Central memory CD8-positive, alpha-beta T cell (primary cell): ENCODE results near the gene CDKAL1.
"Not testable (repeated sequence)": the region's sequence is repeated elsewhere in the genome, so short reads cannot be mapped to it uniquely, and the experiment has no call there.

ENCODE experiments used
- ATAC-seq: fragments of 150-1000 bp; cut with Tn5 transposase; replicated peaks from 2 replicates; pipeline ENCODE4 v1.10.0; 2022; ENCODE audit warnings: mild to moderate bottlenecking, moderate FRiP score, moderate number of reproducible peaks; ENCODE audit not compliant: poor library complexity, severe bottlenecking; ENCODE audit errors: extremely low read depth
- DNase-seq, 2 donors: peaks; one replicate each; pipeline ENCODE4 v3.0.0; 2021; ENCODE audit warnings: low spot score in 2 of 2
- H3K27ac Mint-ChIP-seq: one replicate; pipeline ENCODE4 v1.8.0; 2022; ENCODE audit warnings: low read depth, mild to moderate bottlenecking, moderate library complexity, mixed read lengths
- H3K27me3 Mint-ChIP-seq: one replicate; pipeline ENCODE4 v1.8.0; 2022; ENCODE audit warnings: mixed read lengths
- H3K36me3 Mint-ChIP-seq: one replicate; pipeline ENCODE4 v1.8.0; 2022; ENCODE audit warnings: mild to moderate bottlenecking, moderate library complexity, mixed read lengths; ENCODE audit not compliant: insufficient read depth
- H3K4me1 Mint-ChIP-seq: one replicate; pipeline ENCODE4 v1.8.0; 2022; ENCODE audit warnings: mixed read lengths
- H3K4me3 Mint-ChIP-seq: one replicate; pipeline ENCODE4 v1.8.0; 2022; ENCODE audit warnings: mild to moderate bottlenecking, moderate library complexity, mixed read lengths
- H3K9me3 Mint-ChIP-seq: one replicate; pipeline ENCODE4 v1.8.0; 2022; ENCODE audit warnings: mixed read lengths

CDKAL1 gene

GRCh38 chr6:20740088-20740487 lies 205.8 kb downstream of the CDKAL1 start:
- ATAC-seq, result no peak
- no peaks in the 10 kb centered on the region for H3K27me3 Mint-ChIP-seq
- DNase-seq, result no peak
- no peaks in the 10 kb centered on the region for H3K9me3 Mint-ChIP-seq
- H3K36me3 Mint-ChIP-seq, result peaks cover 16% of the 10 kb centered on the region
- H3K4me3 Mint-ChIP-seq, result no peak overlapping the region
- peaks cover 6% of the 10 kb centered on the region for H3K4me1 Mint-ChIP-seq
- H3K27ac Mint-ChIP-seq, result no peak overlapping the region

DNA sequence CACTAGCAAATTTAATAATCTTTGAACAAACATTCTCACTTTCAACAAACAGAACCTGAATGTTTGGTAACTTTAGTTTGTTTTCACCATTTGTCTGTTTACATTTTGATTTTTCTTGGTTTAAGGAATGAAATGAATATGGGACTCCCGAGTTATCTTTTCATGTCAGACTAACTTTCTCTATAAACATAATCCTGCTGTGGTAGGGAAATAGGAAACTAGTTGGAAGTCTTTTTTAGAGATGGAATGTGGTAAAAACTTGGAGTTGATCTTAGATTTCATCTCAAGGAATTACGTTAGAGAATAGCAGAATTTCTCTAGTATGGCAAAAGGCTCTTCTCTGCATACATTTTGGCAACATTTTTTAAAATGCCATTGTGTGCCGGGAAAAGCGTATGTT lies 206.5 kb downstream of the CDKAL1 start:
- ATAC-seq, result no peak
- H3K27me3 Mint-ChIP-seq, result no peaks in the 10 kb centered on the region
- no peak overlapping the region for H3K4me3 Mint-ChIP-seq
- H3K36me3 Mint-ChIP-seq, result peaks cover 16% of the 10 kb centered on the region
- no peak for DNase-seq
- no peak overlapping the region for H3K27ac Mint-ChIP-seq
- H3K4me1 Mint-ChIP-seq, result peaks cover 6% of the 10 kb centered on the region
- H3K9me3 Mint-ChIP-seq, result no peaks in the 10 kb centered on the region

- no peaks in the 10 kb centered on the region for H3K27me3 Mint-ChIP-seq
- H3K4me3 Mint-ChIP-seq, result no peak overlapping the region
- H3K4me1 Mint-ChIP-seq, result peaks cover 12% of the 10 kb centered on the region
- no peak overlapping the region for H3K27ac Mint-ChIP-seq
- peaks cover 16% of the 10 kb centered on the region for H3K36me3 Mint-ChIP-seq
- ATAC-seq (no peak), DNase-seq (no peak)
- H3K9me3 Mint-ChIP-seq, result no peaks in the 10 kb centered on the region
Observed at GRCh38 chr6:20741490-20741889, 207.2 kb downstream of the CDKAL1 start.

- no peak for ATAC-seq
- no peaks in the 10 kb centered on the region for H3K27me3 Mint-ChIP-seq
- no peak overlapping the region for H3K4me3 Mint-ChIP-seq
- DNase-seq, result no peak
- no peaks in the 10 kb centered on the region for H3K9me3 Mint-ChIP-seq
- peaks cover 19% of the 10 kb centered on the region for H3K36me3 Mint-ChIP-seq
- H3K27ac Mint-ChIP-seq, result no peak overlapping the region
- peaks cover 20% of the 10 kb centered on the region for H3K4me1 Mint-ChIP-seq
Observed at GRCh38 chr6:20744911-20745557, 210.8 kb downstream of the CDKAL1 start.

- Mint-ChIP-seq H3K36me3 (peaks cover 15% of the 10 kb centered on the region), H3K4me1 (peaks cover 21% of the 10 kb centered on the region), H3K9me3 (no peaks in the 10 kb centered on the region), H3K27me3 (no peaks in the 10 kb centered on the region), H3K27ac (no peak overlapping the region), H3K4me3 (no peak overlapping the region)
- no peak for ATAC-seq
- DNase-seq, result no peak
Observed at GRCh38 chr6:20746024-20746423, 211.8 kb downstream of the CDKAL1 start.

- H3K9me3 Mint-ChIP-seq, result no peaks in the 10 kb centered on the region
- no peak overlapping the region for H3K4me3 Mint-ChIP-seq
- peaks cover 21% of the 10 kb centered on the region for H3K4me1 Mint-ChIP-seq
- no peak for ATAC-seq
- no peak for DNase-seq
- no peak overlapping the region for H3K27ac Mint-ChIP-seq
- H3K27me3 Mint-ChIP-seq, result no peaks in the 10 kb centered on the region
- H3K36me3 Mint-ChIP-seq, result peaks cover 9% of the 10 kb centered on the region
Observed at GRCh38 chr6:20746805-20747558, 212.7 kb downstream of the CDKAL1 start.

- ATAC-seq (no peak), DNase-seq (no peak)
- peaks cover 7% of the 10 kb centered on the region for H3K36me3 Mint-ChIP-seq
- no peaks in the 10 kb centered on the region for H3K9me3 Mint-ChIP-seq
- H3K4me3 Mint-ChIP-seq, result no peak overlapping the region
- peaks cover 28% of the 10 kb centered on the region for H3K4me1 Mint-ChIP-seq
- no peaks in the 10 kb centered on the region for H3K27me3 Mint-ChIP-seq
- H3K27ac Mint-ChIP-seq, result no peak overlapping the region
Observed at GRCh38 chr6:20747991-20748390, 213.7 kb downstream of the CDKAL1 start.

- Mint-ChIP-seq H3K27ac (no peak overlapping the region), H3K36me3 (peaks cover 5% of the 10 kb centered on the region), H3K9me3 (no peaks in the 10 kb centered on the region), H3K27me3 (no peaks in the 10 kb centered on the region), H3K4me3 (no peak overlapping the region), H3K4me1 (peaks cover 31% of the 10 kb centered on the region)
- no peak for ATAC-seq
- no peak for DNase-seq
Observed at GRCh38 chr6:20751293-20751935, 217.2 kb downstream of the CDKAL1 start.

DNA sequence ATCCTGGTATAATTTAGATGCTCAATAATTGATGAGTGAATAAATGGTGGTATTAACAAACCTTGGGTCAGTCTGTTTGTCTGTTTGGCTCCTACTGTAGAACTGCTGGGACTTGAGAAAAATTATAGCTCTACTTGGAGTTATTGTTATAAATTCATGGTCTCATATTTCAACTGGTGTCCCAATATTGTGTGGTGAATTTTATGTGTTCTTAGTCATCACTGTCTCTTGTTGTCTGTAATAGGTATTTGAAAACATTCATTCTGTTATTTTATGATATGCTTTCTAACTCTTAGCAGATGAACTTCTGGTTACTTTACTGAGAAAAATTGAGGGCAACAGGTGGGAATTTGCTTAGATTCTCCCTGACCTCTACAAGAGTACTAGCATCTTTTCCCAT lies 221.4 kb downstream of the CDKAL1 start:
- H3K27ac Mint-ChIP-seq, result no peak overlapping the region
- peaks cover 17% of the 10 kb centered on the region for H3K4me1 Mint-ChIP-seq
- no peak for ATAC-seq
- H3K4me3 Mint-ChIP-seq, result no peak overlapping the region
- peaks cover 4% of the 10 kb centered on the region for H3K36me3 Mint-ChIP-seq
- no peak for DNase-seq
- H3K27me3 Mint-ChIP-seq, result no peaks in the 10 kb centered on the region
- H3K9me3 Mint-ChIP-seq, result no peaks in the 10 kb centered on the region

DNA sequence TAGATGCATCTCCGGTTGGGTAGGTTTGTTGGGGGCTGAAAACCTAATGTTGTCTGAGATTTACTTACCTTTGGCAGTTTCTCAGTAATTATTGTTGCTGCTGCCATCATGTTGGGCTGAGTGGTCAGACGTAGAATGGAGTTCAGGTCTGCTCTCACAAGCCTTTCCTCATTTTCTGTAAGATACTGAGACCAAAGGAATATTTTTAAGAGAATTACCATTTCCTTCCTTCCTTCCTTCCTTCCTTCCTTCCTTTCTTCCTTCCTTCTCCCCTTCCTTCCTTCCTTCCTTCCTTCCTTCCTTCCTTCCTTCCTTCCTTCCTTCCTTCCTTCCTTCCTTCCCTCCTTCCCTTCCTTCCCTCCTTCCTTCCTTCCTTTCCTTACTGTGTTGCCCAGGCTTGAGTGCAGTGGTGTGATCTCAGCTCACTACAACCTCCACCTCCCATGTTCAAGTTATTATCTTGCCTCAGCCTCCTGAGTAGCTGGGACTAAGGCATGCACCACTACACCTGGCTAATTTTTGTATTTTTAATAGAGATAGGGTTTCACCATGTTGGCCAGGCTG lies 222.4 kb downstream of the CDKAL1 start:
- DNase-seq, H3K27ac Mint-ChIP-seq, H3K27me3 Mint-ChIP-seq, H3K36me3 Mint-ChIP-seq, H3K4me3 Mint-ChIP-seq, H3K9me3 Mint-ChIP-seq, ATAC-seq: not testable (repeated sequence)
- H3K4me1 Mint-ChIP-seq, result peaks cover 17% of the 10 kb centered on the region

GRCh38 chr6:20757761-20758160 lies 223.5 kb downstream of the CDKAL1 start:
- Mint-ChIP-seq H3K36me3 (peaks cover 4% of the 10 kb centered on the region), H3K27me3 (no peaks in the 10 kb centered on the region), H3K4me1 (peaks cover 11% of the 10 kb centered on the region), H3K4me3 (no peak overlapping the region), H3K9me3 (no peaks in the 10 kb centered on the region), H3K27ac (no peak overlapping the region)
- ATAC-seq, result no peak
- DNase-seq, result no peak

GRCh38 chr6:20763296-20763695 lies 229.0 kb downstream of the CDKAL1 start:
- Mint-ChIP-seq H3K27me3 (no peaks in the 10 kb centered on the region), H3K27ac (no peak overlapping the region), H3K4me3 (no peak overlapping the region), H3K9me3 (no peaks in the 10 kb centered on the region), H3K36me3 (peaks cover 3% of the 10 kb centered on the region), H3K4me1 (peaks cover under 1% of the 10 kb centered on the region)
- DNase-seq (no peak), ATAC-seq (no peak)
